GM18868 (cell line): Measurements from ENCODE around the gene DLG2.

Source experiments
- ATAC-seq: cut with Tn5 transposase; IDR thresholded peaks from one replicate; pipeline ENCODE4 v1.9.1; 2021; ENCODE audit warnings: mild to moderate bottlenecking, moderate library complexity; ENCODE audit not compliant: unreplicated experiment

DLG2 gene

DNA sequence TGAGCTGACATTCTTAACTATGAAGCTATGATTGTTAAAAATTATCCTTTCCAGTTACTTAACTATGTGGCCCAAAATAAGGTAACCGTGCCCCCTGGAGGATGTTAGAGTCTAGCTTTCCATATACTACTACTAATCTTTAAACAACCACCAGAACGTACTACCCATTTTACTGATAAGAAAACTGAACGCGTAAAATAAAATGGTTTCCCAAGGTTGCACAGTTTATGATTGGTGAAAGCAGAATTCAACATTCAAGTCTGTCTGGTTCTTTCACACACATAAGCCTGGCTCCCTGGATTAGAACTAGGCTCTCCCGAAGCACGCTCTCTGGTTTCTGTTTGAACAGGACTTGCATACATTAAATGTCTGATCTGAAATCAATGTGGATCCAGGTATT is 1903.1 kb downstream of the DLG2 start:
- ATAC-seq = peak; percentile 75

DNA sequence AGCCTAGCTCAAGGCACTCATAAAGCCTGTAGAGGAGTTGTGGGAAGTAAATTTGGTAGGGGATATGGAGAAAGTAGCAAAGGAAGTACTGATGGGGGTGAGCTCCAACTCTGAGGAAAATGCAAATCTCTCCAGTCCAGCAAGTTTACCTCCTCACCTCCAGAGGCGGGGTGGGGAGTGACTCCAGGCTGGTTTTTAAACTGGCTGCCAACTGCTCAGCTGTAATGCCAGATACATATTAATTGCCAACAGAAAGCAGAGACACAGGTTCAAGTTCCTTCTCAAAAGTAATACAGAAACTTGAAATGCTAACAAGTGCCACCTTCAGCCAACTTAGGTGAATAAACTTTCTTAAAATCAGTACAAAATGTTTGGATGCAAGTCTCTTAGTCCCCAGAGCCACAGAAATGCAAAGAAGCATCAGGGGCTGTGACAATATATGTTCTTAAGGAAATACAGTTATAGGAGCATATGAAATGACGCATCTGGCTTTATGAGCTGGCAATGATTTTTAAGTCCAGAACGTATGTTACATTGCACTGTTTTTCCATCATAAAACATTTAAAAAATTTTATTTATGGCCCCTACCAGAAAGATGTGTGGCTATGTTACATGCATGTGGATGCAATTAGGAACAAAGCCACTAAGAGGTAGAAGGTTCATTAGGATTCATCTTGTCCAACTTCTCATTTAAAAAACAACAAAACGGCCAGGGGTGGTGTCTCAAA is 1904.6 kb downstream of the DLG2 start:
- no peak for ATAC-seq

DNA sequence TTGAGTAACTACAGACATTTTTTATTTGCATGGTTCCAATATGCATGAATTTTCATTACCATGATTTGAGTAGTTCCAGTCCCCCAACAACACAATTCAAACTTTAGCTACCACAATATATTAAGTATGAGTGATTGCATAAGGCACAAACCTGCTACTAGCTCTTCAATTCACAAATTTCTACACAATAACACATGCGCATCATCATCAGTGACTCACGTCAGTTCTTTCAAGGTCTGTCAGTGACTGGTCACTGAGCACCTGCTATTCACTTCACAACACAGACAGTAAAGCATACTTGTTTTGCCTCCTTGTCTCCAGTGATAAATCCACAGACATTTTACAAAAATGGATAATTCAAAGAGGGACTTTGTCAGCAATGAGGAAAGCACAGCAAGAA is 1905.9 kb downstream of the DLG2 start:
- no peak for ATAC-seq

DNA sequence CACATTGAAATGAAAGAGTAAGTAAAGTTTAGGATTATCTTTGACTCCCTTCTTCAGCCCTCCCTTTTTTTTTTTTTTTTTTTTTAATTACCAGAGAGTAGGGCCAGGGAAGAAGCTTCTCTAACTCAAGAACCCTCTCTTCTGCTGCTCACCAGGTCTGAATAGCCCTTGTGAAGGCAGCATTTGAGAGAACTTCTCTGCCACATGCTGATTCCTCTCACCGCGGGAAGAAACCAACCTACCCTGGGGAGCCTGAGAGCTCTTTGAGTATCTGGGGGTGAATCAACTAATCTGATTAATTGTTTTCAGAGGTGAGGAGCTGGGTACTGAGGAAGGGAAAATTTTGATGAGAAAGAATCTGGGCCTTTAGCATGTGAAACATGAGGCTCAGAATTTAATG is 1906.5 kb downstream of the DLG2 start:
- no peak for ATAC-seq

DNA sequence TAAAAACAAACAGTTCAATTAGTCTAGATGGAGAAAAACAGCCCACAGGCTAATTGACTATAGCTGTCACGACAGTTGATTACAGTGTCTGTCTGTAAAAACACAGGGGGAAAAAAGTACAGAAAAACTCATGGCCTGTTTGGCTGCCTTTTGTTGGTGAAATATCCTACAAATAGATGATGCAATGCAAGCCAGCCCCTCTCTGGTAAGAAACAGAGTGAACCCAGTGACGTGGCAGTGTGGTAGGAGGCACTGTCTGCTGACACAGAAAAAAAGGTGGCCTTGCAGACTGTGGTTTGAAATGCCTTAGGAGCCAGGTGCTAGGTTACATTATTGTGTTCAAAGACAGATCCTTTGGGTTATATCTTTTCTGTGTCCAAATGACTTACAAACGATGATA is 1909.6 kb downstream of the DLG2 start:
- no peak for ATAC-seq

DNA sequence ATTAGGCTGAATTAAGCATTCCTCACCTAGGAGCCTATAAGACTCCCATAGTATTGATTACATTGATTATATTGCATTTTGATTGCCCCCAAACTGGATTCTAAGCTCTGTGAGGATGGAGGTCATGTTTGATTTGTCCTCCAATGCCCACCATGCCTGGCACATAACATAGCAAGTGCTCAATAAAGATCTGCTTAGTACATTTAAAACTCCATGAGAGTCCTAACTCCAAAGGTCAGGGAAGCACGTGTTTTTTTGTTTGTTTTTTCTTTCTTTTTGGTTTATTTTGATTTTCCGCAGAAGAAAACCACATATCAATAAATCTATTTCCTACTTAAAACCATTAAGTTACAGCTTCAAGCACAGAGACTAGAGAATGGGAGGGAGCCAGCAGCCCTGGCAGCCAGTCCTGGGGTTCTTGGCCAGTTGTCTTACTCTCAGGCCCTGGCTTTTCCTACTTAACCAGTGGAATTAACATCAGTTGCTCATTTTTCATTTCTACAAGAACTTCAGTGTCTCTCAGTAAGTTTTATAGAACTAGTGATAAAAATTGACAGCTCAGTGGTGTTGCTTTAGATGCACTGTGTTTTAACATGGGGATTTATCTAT is 1911.1 kb downstream of the DLG2 start:
- ATAC-seq = no peak

DNA sequence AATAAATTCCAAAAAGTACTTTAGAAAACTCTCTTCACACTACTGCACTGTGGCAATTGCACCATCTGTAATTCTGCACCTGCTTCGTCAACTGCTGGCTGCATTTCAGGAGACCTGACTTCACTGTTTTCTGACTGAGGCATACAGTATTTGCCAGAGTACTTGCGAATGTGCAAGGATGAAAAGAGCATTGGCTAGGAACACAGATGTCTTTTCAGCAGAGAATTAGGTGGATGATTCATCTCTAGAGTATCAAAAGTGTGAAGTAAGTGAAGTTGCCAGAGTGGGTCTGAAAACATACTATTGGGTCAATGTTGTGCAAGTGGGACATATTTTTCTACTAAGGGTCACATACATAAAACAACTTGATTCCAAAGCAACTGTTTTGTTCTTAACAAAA is 1913.4 kb downstream of the DLG2 start:
- ATAC-seq = no peak

DNA sequence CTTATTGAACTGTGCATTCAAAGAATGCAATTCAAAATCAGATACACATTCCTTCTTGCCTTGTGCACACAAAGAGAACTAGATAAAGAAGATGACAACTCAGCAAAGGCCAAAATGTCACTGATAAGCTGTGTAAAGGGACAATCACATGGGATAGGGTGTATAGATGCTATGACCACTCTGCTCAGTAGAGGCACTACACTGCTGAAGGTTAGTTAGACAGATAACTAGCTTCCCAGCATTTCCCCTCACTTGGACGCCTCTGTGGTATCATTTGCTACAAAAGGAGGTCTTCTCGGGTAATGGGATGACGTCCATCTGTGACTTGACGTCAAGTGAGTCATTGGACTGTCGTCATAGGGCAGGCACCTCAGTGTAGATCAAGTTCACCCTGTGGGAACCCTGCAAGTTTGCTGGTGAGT is 1916.0 kb downstream of the DLG2 start:
- no peak for ATAC-seq

DNA sequence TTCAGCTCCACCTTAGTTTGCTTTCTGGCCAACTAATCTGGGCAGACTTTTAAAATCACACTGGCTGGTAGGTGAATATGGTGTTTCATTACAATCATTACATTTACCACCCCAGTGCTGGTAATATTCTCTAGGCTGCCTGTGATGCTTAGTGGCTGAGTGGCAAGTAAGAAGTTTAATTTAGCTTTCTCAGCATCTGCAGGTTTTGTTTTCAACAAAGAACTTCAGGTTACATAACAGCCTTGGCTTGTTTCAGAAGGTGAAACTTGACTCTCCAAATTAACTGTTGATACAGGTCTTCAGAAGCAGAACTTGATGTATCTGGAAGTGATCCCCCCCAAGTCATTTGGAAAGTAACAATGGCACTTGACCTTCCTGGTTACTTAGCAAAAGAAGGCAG is 1917.7 kb downstream of the DLG2 start:
- no peak for ATAC-seq

DNA sequence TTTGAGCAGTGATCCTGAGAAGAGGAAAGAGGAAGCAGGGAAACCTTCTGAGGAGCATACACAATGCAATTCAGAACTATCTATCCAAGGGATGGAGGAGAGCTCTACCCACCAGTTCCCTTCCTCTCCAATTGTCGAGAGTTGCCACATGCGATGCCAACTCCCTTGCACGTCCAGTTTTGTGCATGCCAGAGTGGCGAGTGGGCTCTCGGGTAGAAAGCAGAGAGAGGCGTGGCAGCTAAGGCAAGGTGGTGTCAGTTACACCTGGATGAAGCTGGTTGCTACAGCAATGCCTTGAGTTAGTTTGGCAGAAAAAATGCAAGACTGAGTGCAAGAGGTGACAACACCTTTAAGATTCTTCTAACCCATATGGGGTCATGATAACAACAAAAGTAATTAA is 1920.6 kb downstream of the DLG2 start:
- ATAC-seq = no peak

DNA sequence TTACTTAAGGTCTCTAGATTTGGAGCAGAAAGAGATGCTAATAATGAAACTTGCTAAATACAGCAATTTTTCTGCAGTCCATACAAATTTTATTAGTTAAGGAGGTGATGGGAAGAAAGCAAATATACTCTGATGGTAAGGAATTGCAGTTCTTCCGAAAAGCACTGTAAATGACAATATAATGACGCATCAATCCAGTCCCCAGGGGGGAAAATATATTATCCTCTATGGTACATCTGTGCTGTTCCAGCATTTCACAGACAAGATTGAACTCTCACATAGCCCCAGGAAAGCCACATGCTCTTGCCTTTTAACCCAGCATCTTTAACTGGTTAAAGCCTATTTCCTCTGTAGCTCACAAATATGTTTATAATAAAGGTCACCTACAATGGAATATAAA is 1924.3 kb downstream of the DLG2 start:
- ATAC-seq = no peak

DNA sequence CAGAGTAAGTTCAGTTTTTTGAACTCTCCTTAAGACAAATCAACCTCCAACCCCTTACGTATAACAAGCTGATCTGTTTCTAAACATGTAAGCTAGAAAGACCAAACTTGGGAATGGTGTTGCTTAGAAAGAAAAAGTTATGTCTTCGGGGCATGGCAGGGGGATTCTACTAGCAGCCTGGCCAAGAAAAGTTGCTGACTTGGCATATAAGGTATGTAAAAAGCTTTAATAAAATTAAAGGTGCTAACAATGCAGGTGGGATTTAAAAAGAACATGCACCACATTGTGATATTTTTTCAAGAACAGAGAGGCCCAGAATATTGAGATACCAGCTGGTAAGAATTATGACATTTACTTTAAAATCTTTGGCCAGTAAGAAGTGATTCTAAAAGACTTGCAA is 1929.6 kb downstream of the DLG2 start:
- ATAC-seq = no peak

DNA sequence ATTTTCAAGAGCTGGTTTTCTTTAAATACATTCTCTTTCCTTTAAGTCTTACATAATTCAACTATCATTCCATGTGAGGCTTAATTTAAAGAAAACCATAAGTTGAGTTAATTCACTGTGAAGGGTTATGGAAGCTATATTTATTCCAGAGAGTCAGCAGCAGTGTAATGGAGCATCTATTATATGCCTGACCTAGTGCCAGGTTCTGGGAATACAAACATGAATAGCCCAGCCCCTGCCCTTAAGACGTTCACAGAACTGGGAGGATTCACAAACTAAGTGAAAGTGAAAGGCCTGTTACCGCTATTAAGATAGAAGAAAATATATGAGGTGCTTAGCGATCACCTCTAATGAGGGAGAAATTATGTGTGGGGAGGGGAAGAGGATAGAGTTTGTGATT is 1932.1 kb downstream of the DLG2 start:
- no peak for ATAC-seq

DNA sequence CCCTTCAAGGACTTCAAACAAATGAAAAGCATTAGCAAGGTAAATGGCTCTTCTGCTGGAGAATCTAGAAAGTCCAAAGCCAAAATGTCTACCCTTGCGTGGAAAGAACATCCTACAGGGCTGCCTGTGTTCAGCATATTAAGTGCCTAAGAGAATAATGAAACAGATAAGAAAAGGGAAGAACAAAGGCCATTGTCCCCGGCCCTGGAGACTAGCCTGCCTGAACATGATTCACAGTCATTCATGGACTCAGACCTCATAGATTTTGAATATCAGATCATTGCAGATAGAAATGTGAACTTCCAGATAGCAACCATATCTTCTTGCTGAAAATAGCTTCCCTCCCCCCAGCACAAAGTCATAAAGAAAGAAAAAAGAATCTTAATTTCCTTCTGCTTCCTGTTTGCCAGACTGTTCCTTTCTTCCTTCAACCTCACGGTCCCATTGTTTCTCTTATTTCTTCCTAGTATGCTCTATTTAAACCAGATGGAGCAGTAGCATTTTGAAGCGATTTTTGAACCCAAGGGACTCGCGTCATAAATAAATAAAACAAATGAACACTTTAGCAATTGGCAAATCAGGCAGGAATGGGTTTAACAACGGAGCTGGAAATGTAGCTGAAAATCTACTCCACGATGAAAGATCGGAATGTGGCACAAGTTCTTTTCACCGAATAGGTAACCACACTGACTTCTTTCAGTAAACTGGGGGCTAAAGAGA is 1932.8 kb downstream of the DLG2 start:
- no peak for ATAC-seq

DNA sequence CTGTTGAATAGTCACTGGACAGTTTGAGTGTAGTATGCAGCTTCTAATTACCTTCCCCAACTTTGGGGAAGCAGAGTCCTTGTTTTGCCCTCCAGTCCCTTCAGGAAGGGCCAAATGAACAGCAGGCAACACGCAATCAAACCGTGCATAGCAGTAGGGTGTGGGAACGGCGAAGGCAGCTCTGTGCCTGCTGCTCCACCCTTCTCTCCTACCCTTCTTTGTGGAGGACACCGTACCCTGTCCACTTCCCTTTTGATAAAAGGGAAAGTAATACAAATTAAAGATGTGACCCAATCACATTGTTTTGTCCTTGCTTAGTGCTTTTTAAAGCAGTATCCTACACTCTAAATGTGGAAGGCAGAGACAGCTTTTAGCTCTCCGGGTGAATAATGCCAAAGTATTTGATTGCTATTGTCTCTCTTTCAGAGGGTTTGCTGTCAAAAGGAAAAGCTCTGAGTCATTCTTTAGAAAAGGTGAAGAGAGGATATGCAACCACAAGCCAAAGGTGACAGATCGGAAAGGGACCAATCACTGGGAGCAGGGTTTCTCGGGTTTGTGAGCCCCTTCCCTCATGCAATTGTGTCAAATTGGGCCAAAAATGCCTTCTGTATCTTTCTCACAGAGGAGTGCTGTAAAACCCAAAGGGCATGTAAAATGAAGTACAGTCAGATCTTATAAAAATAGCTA is 1933.7 kb downstream of the DLG2 start:
- ATAC-seq = no peak

DNA sequence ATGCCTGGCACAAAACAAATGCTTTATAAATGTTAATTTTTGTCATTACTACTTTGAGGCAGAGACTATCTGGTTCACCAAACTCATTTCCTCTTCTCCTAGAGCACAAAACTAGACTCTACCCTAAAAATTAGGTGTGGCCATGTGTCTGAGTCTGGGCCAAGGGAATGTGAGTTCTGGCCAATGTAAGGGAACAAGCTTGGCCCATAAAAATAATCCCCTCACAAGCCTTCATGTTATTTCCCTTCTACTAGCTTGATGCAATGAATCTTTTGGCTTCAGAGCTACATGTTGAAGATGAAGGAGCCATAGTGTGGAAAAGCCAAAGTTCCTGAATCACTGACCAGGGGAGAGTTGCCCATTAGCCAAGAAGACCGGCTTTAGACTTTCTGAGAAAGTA is 1934.5 kb downstream of the DLG2 start:
- no peak for ATAC-seq

DNA sequence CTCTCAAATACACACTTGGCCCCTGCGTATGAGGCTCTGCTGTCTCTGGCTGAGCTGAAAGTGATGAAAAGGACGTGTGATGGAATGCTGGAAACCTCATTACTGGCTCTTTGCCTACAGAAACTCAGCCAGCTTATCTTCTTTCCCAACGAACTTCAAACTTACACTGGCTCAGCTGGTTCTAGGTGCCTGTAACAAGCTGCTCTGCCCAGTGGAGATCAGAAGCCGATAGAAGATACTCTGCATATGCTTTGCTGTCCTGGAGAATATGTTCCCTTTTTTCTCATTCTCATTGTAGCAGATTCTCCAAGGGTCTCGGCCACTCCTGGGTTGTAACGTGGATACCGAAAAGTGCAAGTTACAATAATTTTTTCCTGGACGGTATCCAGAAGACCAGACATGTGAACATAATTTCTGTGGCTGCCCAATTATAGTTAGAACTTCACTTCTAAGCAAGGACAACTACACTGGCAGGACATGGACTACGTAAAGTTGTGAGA is 1935.6 kb downstream of the DLG2 start:
- ATAC-seq = no peak

DNA sequence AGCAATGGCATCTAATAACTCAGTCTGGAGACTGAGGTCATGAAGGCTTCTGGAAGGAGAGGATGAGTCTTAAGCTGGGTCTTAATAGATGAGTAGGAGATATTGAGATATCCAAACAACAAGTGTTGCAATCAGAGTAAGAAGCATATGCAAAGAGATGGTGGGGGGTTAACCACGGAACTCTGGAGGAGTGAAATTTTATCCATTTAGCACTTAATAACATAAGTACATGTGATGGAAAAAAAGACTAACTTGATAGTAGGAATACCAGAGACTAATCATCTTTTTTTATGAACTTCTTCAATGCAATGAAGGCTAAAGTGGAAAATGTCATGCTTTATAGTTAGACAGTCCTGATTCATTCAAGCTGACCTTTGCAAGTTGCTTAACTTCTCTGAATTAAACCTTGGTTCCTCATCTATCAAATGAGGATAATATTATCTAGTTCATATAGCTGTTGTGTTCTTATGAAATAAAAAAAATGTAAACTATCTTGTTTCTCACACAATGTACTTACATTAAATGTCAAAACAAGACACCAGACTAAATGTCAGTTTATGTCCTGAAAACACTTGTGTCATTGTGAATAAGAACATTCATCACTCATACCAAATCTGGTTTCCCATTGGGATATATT is 1937.9 kb downstream of the DLG2 start:
- ATAC-seq = no peak

DNA sequence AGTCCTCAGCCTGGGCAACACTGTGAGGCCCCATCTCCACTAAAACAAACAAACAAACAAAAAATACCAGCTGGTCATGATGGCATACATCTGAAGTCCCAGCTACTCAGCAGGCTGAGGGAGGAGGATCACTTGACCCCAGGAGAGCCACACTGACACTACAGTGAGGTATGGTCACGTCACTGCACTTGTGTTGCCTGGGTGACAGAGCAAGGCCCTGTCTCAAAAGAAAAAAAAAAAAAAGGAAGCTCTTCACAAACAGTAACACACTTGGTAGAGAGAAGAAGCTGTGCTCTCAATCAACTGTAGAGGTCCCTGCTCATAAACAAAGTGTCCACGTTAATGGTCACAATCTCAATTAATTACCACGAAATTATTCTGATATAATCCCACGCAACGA is 1939.4 kb downstream of the DLG2 start:
- ATAC-seq = no peak

DNA sequence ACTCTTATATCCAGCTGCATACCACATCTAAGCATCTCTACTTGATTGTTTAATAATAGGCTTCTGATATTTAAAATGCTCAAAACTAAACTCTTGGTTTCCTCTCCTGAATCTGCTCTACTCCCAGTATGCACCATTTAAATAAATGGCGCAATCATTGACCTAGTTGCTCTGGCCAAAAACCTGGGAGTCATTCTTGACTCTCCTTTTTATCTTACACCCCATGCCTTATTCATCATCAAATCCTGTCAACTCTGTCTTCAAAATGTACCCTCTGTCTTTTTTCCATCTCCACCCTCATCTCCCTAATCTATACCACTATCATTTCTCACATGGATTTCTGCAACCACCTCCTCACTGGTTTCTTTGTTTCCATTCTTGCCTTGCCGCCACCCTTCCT is 1941.4 kb downstream of the DLG2 start:
- ATAC-seq = no peak

DNA sequence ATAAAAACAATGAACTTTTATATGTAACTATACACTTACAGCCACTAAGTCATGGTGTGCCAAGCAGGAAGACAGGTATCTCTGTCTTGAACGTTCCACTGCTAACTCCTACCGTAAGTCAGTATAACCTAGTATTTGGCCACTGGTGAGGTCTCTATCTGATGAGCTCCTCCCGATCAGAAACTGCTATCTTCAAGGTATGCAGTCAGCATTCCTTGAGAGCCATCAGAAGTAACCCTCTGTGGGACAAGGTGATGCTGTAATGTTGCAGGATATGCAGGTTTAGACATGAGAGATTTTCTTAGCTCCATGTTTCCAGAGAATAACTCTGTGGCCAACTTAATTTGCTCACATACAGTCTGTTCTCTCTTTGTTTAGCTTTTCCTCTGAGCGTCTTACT is 1943.1 kb downstream of the DLG2 start:
- ATAC-seq = no peak
